Cerebellar nuclear complex (tissue), 1 donor: ENCODE measurements around the gene GPR137.

Source experiments
- DNase-seq, 2 experiments: peaks; one replicate each; lab custom pipeline; 2025; lab: John Stamatoyannopoulos, UW

Gene GPR137

GRCh38 chr11:64287676-64288352 is 2.2 kb downstream of the GPR137 start:
- DNase-seq, result no peak

GRCh38 chr11:64288353-64288750 is 2.7 kb downstream of the GPR137 start:
- DNase-seq, result no peak

GRCh38 chr11:64289002-64289564 is 3.4 kb downstream of the GPR137 start:
- DNase-seq, result no peak

- no peak for DNase-seq
These were observed 5.0 kb downstream of the GPR137 start for GRCh38 chr11:64290352-64291261.

GRCh38 chr11:64291262-64291751 is 5.7 kb downstream of the GPR137 start, which contains the start of gene KCNK4:
TSS of gene KCNK4 (plus strand) at chr11:64291302. CDS start at chr11:64293019, 1,717 bp downstream.
- DNase-seq, result no peak

GRCh38 chr11:64291752-64292459 is 6.3 kb downstream of the GPR137 start:
- DNase-seq, result no peak

- DNase-seq, result no peak
These were observed 7.0 kb downstream of the GPR137 start for GRCh38 chr11:64292460-64293254.

GRCh38 chr11:64294774-64295173 is 9.1 kb downstream of the GPR137 start:
- no peak for DNase-seq

GRCh38 chr11:64295760-64296159 is 10.1 kb downstream of the GPR137 start:
- DNase-seq, result no peak

- no peak for DNase-seq
These were observed 10.6 kb downstream of the GPR137 start for GRCh38 chr11:64296236-64296635.

- no peak for DNase-seq
These were observed 11.4 kb downstream of the GPR137 start for GRCh38 chr11:64296830-64297698.

- no peak for DNase-seq
These were observed 12.2 kb downstream of the GPR137 start for GRCh38 chr11:64297699-64298358.

- DNase-seq, result no peak
These were observed 13.6 kb downstream of the GPR137 start for GRCh38 chr11:64298966-64299846.

- no peak for DNase-seq
These were observed 14.4 kb downstream of the GPR137 start, which contains the start of gene CATSPERZ for GRCh38 chr11:64299847-64300648. TSS of gene CATSPERZ (plus strand) at chr11:64300358. CDS start at chr11:64300411, 53 bp downstream.

- no peak for DNase-seq
These were observed 17.7 kb downstream of the GPR137 start for GRCh38 chr11:64303109-64304031.

GRCh38 chr11:64304032-64304315 is 18.3 kb downstream of the GPR137 start:
- DNase-seq, result no peak
